Measurements from ENCODE around the gene ARSK.
"Not testable (repeated sequence)": the region's sequence is repeated elsewhere in the genome, so short reads cannot be mapped to it uniquely, and the experiment has no call there.

ARSK gene

DNA sequence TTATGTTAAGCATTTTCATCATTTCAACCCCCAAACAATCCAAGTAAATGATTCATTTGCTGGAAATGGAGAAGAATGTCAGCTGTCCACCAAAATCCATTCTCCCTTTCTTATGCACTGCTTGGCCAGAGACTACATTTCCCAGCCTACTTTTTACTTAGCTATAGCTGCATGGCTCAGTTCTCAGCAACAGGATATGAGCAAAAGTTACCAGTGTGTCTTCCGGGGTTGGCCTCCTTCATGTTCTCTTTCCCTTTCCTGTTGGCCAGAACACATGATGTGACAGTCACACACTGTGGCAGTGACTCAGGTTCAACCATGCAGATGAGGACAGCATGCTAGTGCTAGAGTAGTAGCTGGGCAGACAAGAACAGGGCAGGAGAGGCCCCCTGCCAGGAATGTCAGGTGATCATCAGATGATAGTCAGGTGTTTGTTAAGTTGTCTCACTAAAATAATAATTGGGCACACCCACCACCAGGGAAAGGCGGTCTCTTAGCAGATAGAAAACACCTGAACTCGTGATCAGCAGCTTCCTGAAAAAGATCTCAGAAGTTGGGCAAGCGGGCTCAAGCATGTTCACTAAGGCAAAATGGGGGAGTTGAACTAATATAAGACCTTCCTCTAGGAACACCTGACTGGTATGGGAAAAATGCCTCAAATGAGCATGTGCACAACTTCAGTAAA, 77.2 kb downstream of the ARSK start:
- Histone ChIP-seq H3K79me2 (ENCODE audit: insufficient read depth, low read length) (no peaks in the 10 kb centered on the region), H3K4me2 (ENCODE audit: insufficient read depth, low read length) (no peak overlapping the region), H3K4me1 (ENCODE audit: insufficient read depth, low read length) (peaks cover 7% of the 10 kb centered on the region), H3K9me3 (ENCODE audit: insufficient read depth, low read length, severe bottlenecking) (no peaks in the 10 kb centered on the region), H3K27me3 (ENCODE audit: insufficient read depth, low read length, poor library complexity) (no peaks in the 10 kb centered on the region), H3K4me3 (ENCODE audit: low read depth in 1 of 2, low read length in 2 of 2) (no peak overlapping the region), H3K36me3 (ENCODE audit: insufficient read depth, low read length) (no peaks in the 10 kb centered on the region), H4K20me1 (ENCODE audit: insufficient read depth, low read length) (no peaks in the 10 kb centered on the region), H2AFZ (ENCODE audit: low read depth, low read length) (peak overlapping the region; percentile 51; the same call in 1 of the 2 replicates), H3K27ac (ENCODE audit: low read length) (no peak overlapping the region), H3K9ac (ENCODE audit: low read depth, low read length) (no peak overlapping the region)
- peak; percentile 90 for ATAC-seq (ENCODE audit: insufficient read depth, low read depth)
- DNase-seq, result peak; percentile 40
- TF ChIP-seq EZH2 (IDR thresholded peaks at IDR 0.05; ENCODE audit: borderline replicate concordance, low read depth, low read length, severe bottlenecking), result no peak
- TF ChIP-seq, protein P1, sequence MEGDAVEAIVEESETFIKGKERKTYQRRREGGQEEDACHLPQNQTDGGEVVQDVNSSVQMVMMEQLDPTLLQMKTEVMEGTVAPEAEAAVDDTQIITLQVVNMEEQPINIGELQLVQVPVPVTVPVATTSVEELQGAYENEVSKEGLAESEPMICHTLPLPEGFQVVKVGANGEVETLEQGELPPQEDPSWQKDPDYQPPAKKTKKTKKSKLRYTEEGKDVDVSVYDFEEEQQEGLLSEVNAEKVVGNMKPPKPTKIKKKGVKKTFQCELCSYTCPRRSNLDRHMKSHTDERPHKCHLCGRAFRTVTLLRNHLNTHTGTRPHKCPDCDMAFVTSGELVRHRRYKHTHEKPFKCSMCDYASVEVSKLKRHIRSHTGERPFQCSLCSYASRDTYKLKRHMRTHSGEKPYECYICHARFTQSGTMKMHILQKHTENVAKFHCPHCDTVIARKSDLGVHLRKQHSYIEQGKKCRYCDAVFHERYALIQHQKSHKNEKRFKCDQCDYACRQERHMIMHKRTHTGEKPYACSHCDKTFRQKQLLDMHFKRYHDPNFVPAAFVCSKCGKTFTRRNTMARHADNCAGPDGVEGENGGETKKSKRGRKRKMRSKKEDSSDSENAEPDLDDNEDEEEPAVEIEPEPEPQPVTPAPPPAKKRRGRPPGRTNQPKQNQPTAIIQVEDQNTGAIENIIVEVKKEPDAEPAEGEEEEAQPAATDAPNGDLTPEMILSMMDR (IDR thresholded peaks at IDR 0.05; ENCODE audit: borderline replicate concordance, extremely low read depth, low read length, poor library complexity, severe bottlenecking), result no peak

DNA sequence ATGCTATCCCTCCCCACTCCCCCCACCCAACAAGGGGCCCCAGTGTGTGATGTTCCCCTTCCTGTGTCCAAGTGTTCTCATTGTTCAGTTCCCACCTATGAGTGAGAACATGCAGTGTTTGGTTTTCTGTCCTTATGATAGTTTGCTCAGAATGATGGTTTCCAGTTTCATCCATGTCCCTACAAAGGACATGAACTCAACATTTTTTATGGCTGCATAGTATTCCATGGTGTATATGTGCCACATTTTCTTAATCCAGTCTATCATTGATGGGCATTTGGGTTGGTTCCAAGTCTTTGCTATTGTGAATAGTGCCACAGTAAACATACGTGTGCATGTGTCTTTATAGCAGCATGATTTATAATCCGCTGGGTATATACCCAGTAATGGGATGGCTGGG, 78.0 kb downstream of the ARSK start:
- H3K9me3 ChIP-seq (ENCODE audit: insufficient read depth, low read length, severe bottlenecking); H3K36me3 ChIP-seq (ENCODE audit: insufficient read depth, low read length); DNase-seq; H3K27ac ChIP-seq (ENCODE audit: low read length); H4K20me1 ChIP-seq (ENCODE audit: insufficient read depth, low read length); H3K79me2 ChIP-seq (ENCODE audit: insufficient read depth, low read length); H3K4me3 ChIP-seq (ENCODE audit: low read depth in 1 of 2, low read length in 2 of 2); H3K9ac ChIP-seq (ENCODE audit: low read depth, low read length); ATAC-seq (ENCODE audit: insufficient read depth, low read depth); H3K4me2 ChIP-seq (ENCODE audit: insufficient read depth, low read length); H3K27me3 ChIP-seq (ENCODE audit: insufficient read depth, low read length, poor library complexity); H2AFZ ChIP-seq (ENCODE audit: low read depth, low read length); H3K4me1 ChIP-seq (ENCODE audit: insufficient read depth, low read length): not testable (repeated sequence)

DNA sequence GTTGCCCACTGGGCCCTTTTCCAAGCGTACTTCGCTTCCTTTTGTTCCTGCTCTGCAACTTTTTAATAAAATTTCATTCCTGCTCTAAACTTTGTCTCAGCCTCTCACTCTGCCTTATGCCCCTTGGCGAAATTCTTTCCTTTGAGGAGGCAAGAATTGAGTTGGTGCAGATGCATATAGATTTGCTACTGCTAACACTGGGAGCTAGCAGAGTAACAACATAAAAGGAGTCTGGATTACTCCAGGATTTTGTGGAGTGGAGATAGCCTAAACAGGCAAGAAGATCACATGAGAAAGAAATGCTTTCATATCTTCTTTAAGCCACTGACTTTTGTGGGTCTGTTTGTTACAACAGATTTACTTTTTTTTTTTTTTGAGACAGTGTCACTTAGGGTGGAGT, 78.8 kb downstream of the ARSK start:
- Histone ChIP-seq H3K27ac (ENCODE audit: low read length) (no peak overlapping the region), H3K36me3 (ENCODE audit: insufficient read depth, low read length) (no peaks in the 10 kb centered on the region), H2AFZ (ENCODE audit: low read depth, low read length) (no peak overlapping the region), H3K4me2 (ENCODE audit: insufficient read depth, low read length) (no peak overlapping the region), H4K20me1 (ENCODE audit: insufficient read depth, low read length) (no peaks in the 10 kb centered on the region), H3K9ac (ENCODE audit: low read depth, low read length) (no peak overlapping the region), H3K4me1 (ENCODE audit: insufficient read depth, low read length) (peaks cover 7% of the 10 kb centered on the region), H3K9me3 (ENCODE audit: insufficient read depth, low read length, severe bottlenecking) (no peaks in the 10 kb centered on the region), H3K27me3 (ENCODE audit: insufficient read depth, low read length, poor library complexity) (peaks cover 2% of the 10 kb centered on the region), H3K4me3 (ENCODE audit: low read depth in 1 of 2, low read length in 2 of 2) (no peak overlapping the region), H3K79me2 (ENCODE audit: insufficient read depth, low read length) (no peaks in the 10 kb centered on the region)
- no peak for TF ChIP-seq EZH2 (IDR thresholded peaks at IDR 0.05; ENCODE audit: borderline replicate concordance, low read depth, low read length, severe bottlenecking)
- TF ChIP-seq, protein P1 (IDR thresholded peaks at IDR 0.05; ENCODE audit: borderline replicate concordance, extremely low read depth, low read length, poor library complexity, severe bottlenecking), result no peak
- ATAC-seq (ENCODE audit: insufficient read depth, low read depth) (no peak), DNase-seq (no peak)

DNA sequence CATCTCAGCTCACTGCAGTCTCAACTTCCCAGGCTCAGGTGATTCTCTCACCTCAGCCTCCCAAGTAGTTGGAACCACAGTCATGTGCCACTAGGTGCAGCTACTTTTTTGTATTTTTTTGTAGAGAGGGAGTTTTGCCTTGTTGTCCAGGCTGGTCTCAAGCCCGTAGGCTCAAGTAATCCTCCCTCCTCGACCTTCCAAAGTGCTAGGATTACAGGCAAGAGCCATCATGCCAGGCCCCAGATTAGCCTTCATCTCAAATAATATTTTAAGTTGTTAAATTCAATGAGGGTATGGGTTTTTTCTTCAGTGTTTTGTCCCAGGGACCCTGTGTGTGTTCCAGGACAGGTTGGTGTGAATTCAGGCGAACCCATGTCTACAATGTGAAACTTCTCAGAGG, 79.2 kb downstream of the ARSK start:
- Histone ChIP-seq H3K4me3 (ENCODE audit: low read depth in 1 of 2, low read length in 2 of 2) (no peak overlapping the region), H2AFZ (ENCODE audit: low read depth, low read length) (no peak overlapping the region), H4K20me1 (ENCODE audit: insufficient read depth, low read length) (no peaks in the 10 kb centered on the region), H3K36me3 (ENCODE audit: insufficient read depth, low read length) (no peaks in the 10 kb centered on the region), H3K27me3 (ENCODE audit: insufficient read depth, low read length, poor library complexity) (peaks cover 2% of the 10 kb centered on the region), H3K9ac (ENCODE audit: low read depth, low read length) (no peak overlapping the region), H3K4me1 (ENCODE audit: insufficient read depth, low read length) (peaks cover 7% of the 10 kb centered on the region), H3K4me2 (ENCODE audit: insufficient read depth, low read length) (no peak overlapping the region), H3K79me2 (ENCODE audit: insufficient read depth, low read length) (no peaks in the 10 kb centered on the region), H3K27ac (ENCODE audit: low read length) (no peak overlapping the region), H3K9me3 (ENCODE audit: insufficient read depth, low read length, severe bottlenecking) (no peaks in the 10 kb centered on the region)
- ATAC-seq (ENCODE audit: insufficient read depth, low read depth) (no peak), DNase-seq (no peak)
- TF ChIP-seq EZH2 (IDR thresholded peaks at IDR 0.05; ENCODE audit: borderline replicate concordance, low read depth, low read length, severe bottlenecking), result no peak
- TF ChIP-seq, protein P1 (IDR thresholded peaks at IDR 0.05; ENCODE audit: borderline replicate concordance, extremely low read depth, low read length, poor library complexity, severe bottlenecking), result no peak
